CD4-positive, alpha-beta memory T cell (primary cell): ENCODE results near the gene DNLZ. TPM values are rescaled to one million over a fixed set of nuclear protein-coding genes. Genes with fewer than 3 reads are reported as not detected.

Source experiments
- CTCF ChIA-PET: fragments of 350-600 bp; sonication (Branson Sonifier 250); formaldehyde crosslinking; loops from one replicate; lab custom pipeline; 2021; ENCODE audit warnings: inconsistent platforms; ENCODE audit not compliant: partially characterized antibody; lab: Charles Lee
- POLR2A ChIA-PET: fragments of 350-600 bp; sonication (Branson Sonifier 250); formaldehyde crosslinking; loops from one replicate; lab custom pipeline; 2021; ENCODE audit not compliant: partially characterized antibody; lab: Charles Lee
- DNase-seq, 5 donors: peaks; one replicate each; pipeline versions ENCODE4 v3.0.0 to v3.0.0-alpha.2; 2020 to 2022; ENCODE audit warnings: mixed read lengths in 1 of 5
- H3K27ac ChIP-seq: one replicate; pipeline ENCODE4 v1.7.0; 2013; ENCODE audit warnings: low read depth, low read length
- H3K27me3 ChIP-seq: 2 replicates; pipeline ENCODE4 v1.7.0; 2013; ENCODE audit warnings: mild to moderate bottlenecking, low read length, moderate library complexity; ENCODE audit not compliant: insufficient read depth
- H3K36me3 ChIP-seq: 2 replicates; pipeline ENCODE4 v1.7.0; 2013; ENCODE audit warnings: mild to moderate bottlenecking, low read length, moderate library complexity; ENCODE audit not compliant: insufficient read depth
- H3K4me1 ChIP-seq: 2 replicates; pipeline ENCODE4 v1.7.0; 2013; ENCODE audit warnings: mild to moderate bottlenecking, low read length, moderate library complexity; ENCODE audit not compliant: insufficient read depth
- H3K4me3 ChIP-seq, 2 donors: one replicate each; pipeline ENCODE4 v1.7.0; 2013; ENCODE audit warnings: low read length in 2 of 2, mild to moderate bottlenecking in 1 of 2
- H3K9me3 ChIP-seq, 2 donors: one replicate each; pipeline ENCODE4 v1.7.0; 2013; ENCODE audit warnings: low read length in 2 of 2, control low read depth in 1 of 2; ENCODE audit not compliant: control insufficient read depth in 1 of 2
- H3K27ac Mint-ChIP-seq, 7 donors: one replicate each; pipeline ENCODE4 v1.8.0; 2020 to 2021; ENCODE audit warnings: mixed read lengths in 7 of 7, mild to moderate bottlenecking in 6 of 7, inconsistent platforms in 3 of 7, moderate library complexity in 3 of 7
- H3K27me3 Mint-ChIP-seq, 2 donors: one replicate each; pipeline ENCODE4 v1.8.0; 2020 to 2021; ENCODE audit warnings: mixed read lengths in 2 of 2
- H3K36me3 Mint-ChIP-seq, 2 donors: one replicate each; pipeline ENCODE4 v1.8.0; 2020 to 2021; ENCODE audit warnings: mixed read lengths in 2 of 2, inconsistent platforms in 1 of 2, mild to moderate bottlenecking in 1 of 2
- H3K4me1 Mint-ChIP-seq, 4 donors: one replicate each; pipeline ENCODE4 v1.8.0; 2020 to 2021; ENCODE audit warnings: mixed read lengths in 4 of 4, mild to moderate bottlenecking in 1 of 4
- H3K4me3 Mint-ChIP-seq, 8 donors: one replicate each; pipeline ENCODE4 v1.8.0; 2020 to 2021; ENCODE audit warnings: mixed read lengths in 8 of 8, mild to moderate bottlenecking in 7 of 8, moderate library complexity in 6 of 8, inconsistent platforms in 3 of 8
- H3K9me3 Mint-ChIP-seq, 8 donors: one replicate each; pipeline ENCODE4 v1.8.0; 2020 to 2021; ENCODE audit warnings: mixed read lengths in 8 of 8, mild to moderate bottlenecking in 5 of 8, inconsistent platforms in 3 of 8, moderate library complexity in 1 of 8
- intact Hi-C: fragments of 100-400 bp; cut with micrococcal nuclease; formaldehyde crosslinking; loops from one replicate; pipeline ENCODE4 v1.15.1; 2023
- polyA plus RNA-seq, 2 donors: library from polyadenylated mRNA; unstranded; fragments of 300-500 nt; fragmentation: Illumina TruSeq; gene quantifications; one replicate each; pipeline ENCODE4 v1.2.3, GENCODE V29; 2021
- total RNA-seq, 2 experiments: library from RNA; stranded (reverse); gene quantifications; one replicate each; pipeline ENCODE4 v1.2.3, GENCODE V29; 2021

The DNLZ gene
- total and polyA plus RNA-seq, 4 experiments from 2014 or later: 26.0 to 86.1 (median 51.8) TPM

GRCh38 chr9:136339173-136339957 is 24.2 kb downstream of the DNLZ start:
- Mint-ChIP-seq H3K9me3 (no peaks in the 10 kb centered on the region), H3K27me3 (no peaks in the 10 kb centered on the region)
- CTCF ChIA-PET: interaction anchor here (0.6 to 1.6 kb wide), 2 partner anchors 24 to 295 kb away, joined by 3 read pairs; partner anchors contain the start of gene DNLZ

GRCh38 chr9:136338511-136338910 is 25.0 kb downstream of the DNLZ start:
- Histone ChIP-seq H3K27me3 (no peaks in the 10 kb centered on the region), H3K4me1 (no peaks in the 10 kb centered on the region), H3K4me3 (no peak overlapping the region), H3K36me3 (no peaks in the 10 kb centered on the region), H3K27ac (no peak overlapping the region), H3K9me3 (no peaks in the 10 kb centered on the region)
- Mint-ChIP-seq H3K9me3 (no peaks in the 10 kb centered on the region), H3K27ac (peak overlapping the region in 1 of 7 donors; percentile 50), H3K4me1 (no peaks in the 10 kb centered on the region), H3K27me3 (no peaks in the 10 kb centered on the region), H3K4me3 (no peak overlapping the region), H3K36me3 (peaks cover 0 to 2% of the 10 kb centered on the region in 2 donors)
- POLR2A ChIA-PET: no interaction called here
- no peak for DNase-seq
- intact Hi-C loops: no loop called here
- CTCF ChIA-PET: interaction anchor here (1.6 kb wide), 1 partner anchor 25 kb away, joined by 3 read pairs; the partner anchor contains the start of gene DNLZ

More at GRCh38 chr9:136339173-136339957, 24.2 kb downstream of the DNLZ start:
- Histone ChIP-seq H3K27ac (no peak overlapping the region), H3K9me3 (no peaks in the 10 kb centered on the region), H3K4me1 (no peaks in the 10 kb centered on the region), H3K4me3 (no peak overlapping the region), H3K36me3 (no peaks in the 10 kb centered on the region), H3K27me3 (no peaks in the 10 kb centered on the region)
- Mint-ChIP-seq H3K36me3 (peaks cover 0 to 2% of the 10 kb centered on the region in 2 donors), H3K27ac (peak overlapping the region in 2 of 7 donors; percentile 32 to 50), H3K4me3 (no peak overlapping the region), H3K4me1 (no peaks in the 10 kb centered on the region)
- intact Hi-C loops: no loop called here
- peak in 3 of 5 donors; percentile 16 to 32 (median 28) for DNase-seq
- POLR2A ChIA-PET: no interaction called here

GRCh38 chr9:136337416-136338395 is 25.8 kb downstream of the DNLZ start:
- H3K4me3 Mint-ChIP-seq: no peak overlapping the region
- no peak for DNase-seq
- H3K27ac Mint-ChIP-seq: no peak overlapping the region
- no peaks in the 10 kb centered on the region for H3K9me3 ChIP-seq
- ChIA-PET POLR2A (no interaction called here), CTCF (interaction anchor here (1.6 kb wide), 1 partner anchor 26 kb away, joined by 3 read pairs; the partner anchor contains the start of gene DNLZ)
- H3K4me1 ChIP-seq: no peaks in the 10 kb centered on the region
- no peaks in the 10 kb centered on the region for H3K27me3 Mint-ChIP-seq
- H3K36me3 Mint-ChIP-seq: peaks cover 0 to 2% of the 10 kb centered on the region in 2 donors
- no peaks in the 10 kb centered on the region for H3K36me3 ChIP-seq
- no peak overlapping the region for H3K27ac ChIP-seq
- H3K4me1 Mint-ChIP-seq: no peaks in the 10 kb centered on the region
- intact Hi-C loops: no loop called here
- H3K27me3 ChIP-seq: no peaks in the 10 kb centered on the region
- no peaks in the 10 kb centered on the region for H3K9me3 Mint-ChIP-seq
- no peak overlapping the region for H3K4me3 ChIP-seq

GRCh38 chr9:136336881-136337280 is 26.7 kb downstream of the DNLZ start:
- Histone ChIP-seq H3K27me3 (no peaks in the 10 kb centered on the region), H3K36me3 (no peaks in the 10 kb centered on the region), H3K4me3 (no peak overlapping the region), H3K9me3 (no peaks in the 10 kb centered on the region), H3K27ac (no peak overlapping the region), H3K4me1 (no peaks in the 10 kb centered on the region)
- Mint-ChIP-seq H3K27me3 (no peaks in the 10 kb centered on the region), H3K27ac (no peak overlapping the region), H3K9me3 (no peaks in the 10 kb centered on the region), H3K4me1 (no peaks in the 10 kb centered on the region), H3K4me3 (no peak overlapping the region), H3K36me3 (peaks cover 0 to 2% of the 10 kb centered on the region in 2 donors)
- CTCF ChIA-PET: no interaction called here
- no peak for DNase-seq
- intact Hi-C loops: no loop called here
- POLR2A ChIA-PET: no interaction called here

- H3K4me1 Mint-ChIP-seq: no peaks in the 10 kb centered on the region
- intact Hi-C loops: no loop called here
- CTCF ChIA-PET: no interaction called here
- H3K4me3 Mint-ChIP-seq: no peak overlapping the region
- Histone ChIP-seq H3K4me1 (no peaks in the 10 kb centered on the region), H3K36me3 (no peaks in the 10 kb centered on the region), H3K27me3 (no peaks in the 10 kb centered on the region), H3K27ac (no peak overlapping the region), H3K4me3 (no peak overlapping the region), H3K9me3 (no peaks in the 10 kb centered on the region)
- H3K9me3 Mint-ChIP-seq: no peaks in the 10 kb centered on the region
- H3K27ac Mint-ChIP-seq: no peak overlapping the region
- H3K27me3 Mint-ChIP-seq: no peaks in the 10 kb centered on the region
- no peak for DNase-seq
- POLR2A ChIA-PET: interaction anchor here (1.6 kb wide), 1 partner anchor 27 kb away, joined by 5 read pairs; the partner anchor contains the start of gene DNLZ
- H3K36me3 Mint-ChIP-seq: peaks cover 0 to 2% of the 10 kb centered on the region in 2 donors
Observed at GRCh38 chr9:136336156-136336870, 27.2 kb downstream of the DNLZ start.

GRCh38 chr9:136335296-136336155 is 28.0 kb downstream of the DNLZ start:
- CTCF ChIA-PET: no interaction called here
- Histone ChIP-seq H3K4me3 (no peak overlapping the region), H3K9me3 (no peaks in the 10 kb centered on the region), H3K27me3 (no peaks in the 10 kb centered on the region), H3K36me3 (no peaks in the 10 kb centered on the region), H3K4me1 (no peaks in the 10 kb centered on the region), H3K27ac (no peak overlapping the region)
- no peak for DNase-seq
- Mint-ChIP-seq H3K36me3 (peaks cover 0 to 2% of the 10 kb centered on the region in 2 donors), H3K27me3 (no peaks in the 10 kb centered on the region), H3K4me1 (no peaks in the 10 kb centered on the region), H3K9me3 (no peaks in the 10 kb centered on the region), H3K4me3 (no peak overlapping the region), H3K27ac (peak overlapping the region in 1 of 7 donors; percentile 30)
- intact Hi-C loops: no loop called here
- POLR2A ChIA-PET: interaction anchor here (1.6 kb wide), 1 partner anchor 28 kb away, joined by 5 read pairs; the partner anchor contains the start of gene DNLZ
